Trophoblast cell (in vitro differentiated cells and primary cell): ENCODE data around the gene ALAS2.
"Not testable (repeated sequence)": the region's sequence is repeated elsewhere in the genome, so short reads cannot be mapped to it uniquely, and the experiment has no call there.

Experiments
- DNase-seq, 2 donors: peaks; one replicate each; pipeline ENCODE4 v3.0.0-alpha.2; 2016
- H2AFZ ChIP-seq: 2 replicates; pipeline ENCODE4 v1.6.1; 2013; ENCODE audit warnings: low read length, moderate library complexity, mild to moderate bottlenecking; ENCODE audit not compliant: insufficient read depth, poor library complexity
- H2AK5ac ChIP-seq: 2 replicates; pipeline ENCODE4 v1.6.1; 2013; ENCODE audit warnings: mild to moderate bottlenecking, low read length
- H2BK120ac ChIP-seq: 2 replicates; pipeline ENCODE4 v1.6.1; 2013; ENCODE audit warnings: low read length, mild to moderate bottlenecking, moderate library complexity; ENCODE audit not compliant: insufficient read depth, poor library complexity
- H2BK12ac ChIP-seq: 2 replicates; pipeline ENCODE4 v1.6.1; 2013; ENCODE audit warnings: mild to moderate bottlenecking, low read length, moderate library complexity
- H2BK5ac ChIP-seq: 2 replicates; pipeline ENCODE4 v1.6.1; 2013; ENCODE audit warnings: low read length, low read depth, moderate library complexity, mild to moderate bottlenecking; ENCODE audit not compliant: poor library complexity
- H3K14ac ChIP-seq: 2 replicates; pipeline ENCODE4 v1.6.1; 2013; ENCODE audit warnings: mild to moderate bottlenecking, low read length
- H3K18ac ChIP-seq: 2 replicates; pipeline ENCODE4 v1.6.1; 2013; ENCODE audit warnings: mild to moderate bottlenecking, low read length
- H3K23ac ChIP-seq: 2 replicates; pipeline ENCODE4 v1.6.1; 2013; ENCODE audit warnings: low read length
- H3K27ac ChIP-seq: 2 replicates; pipeline ENCODE4 v1.5.1; 2013; ENCODE audit warnings: low read depth, mild to moderate bottlenecking, inconsistent platforms, low read length, moderate library complexity
- H3K27me3 ChIP-seq: 2 replicates; pipeline ENCODE4 v1.6.1; 2013; ENCODE audit warnings: inconsistent platforms, mild to moderate bottlenecking, low read length, moderate library complexity; ENCODE audit not compliant: insufficient read depth
- H3K36me3 ChIP-seq, 2 experiments: 1 replicate in 1 of 2; 2 replicates in 1 of 2; pipeline ENCODE4 v1.6.1; 2013; ENCODE audit warnings: low read length in 2 of 2, mild to moderate bottlenecking in 2 of 2, moderate library complexity in 1 of 2; ENCODE audit not compliant: insufficient read depth in 2 of 2, control insufficient read depth in 1 of 2
- H3K4ac ChIP-seq: 2 replicates; pipeline ENCODE4 v1.6.1; 2013; ENCODE audit warnings: low read depth, mild to moderate bottlenecking, low read length, moderate library complexity
- H3K4me1 ChIP-seq, 2 experiments: 1 replicate in 1 of 2; 2 replicates in 1 of 2; pipeline ENCODE4 v1.6.1; 2013; ENCODE audit warnings: low read length in 2 of 2, mild to moderate bottlenecking in 2 of 2, moderate library complexity in 1 of 2; ENCODE audit not compliant: insufficient read depth in 2 of 2, control insufficient read depth in 1 of 2
- H3K4me2 ChIP-seq: 2 replicates; pipeline ENCODE4 v1.6.1; 2013; ENCODE audit warnings: inconsistent platforms, mild to moderate bottlenecking, low read length, moderate library complexity
- H3K4me3 ChIP-seq: 2 replicates; pipeline ENCODE4 v1.5.1; 2013; ENCODE audit warnings: mild to moderate bottlenecking, low read depth, low read length, inconsistent platforms
- H3K79me1 ChIP-seq: one replicate; pipeline ENCODE4 v1.6.1; 2013; ENCODE audit warnings: low read length
- H3K79me2 ChIP-seq: 2 replicates; pipeline ENCODE4 v1.6.1; 2013; ENCODE audit warnings: low read length, mild to moderate bottlenecking; ENCODE audit not compliant: control insufficient read depth, insufficient read depth, poor library complexity
- H3K9ac ChIP-seq: 2 replicates; pipeline ENCODE4 v1.6.1; 2013; ENCODE audit warnings: mild to moderate bottlenecking, low read length
- H3K9me3 ChIP-seq: 2 replicates; pipeline ENCODE4 v1.6.1; 2013; ENCODE audit warnings: low read depth, mild to moderate bottlenecking, control low read depth, inconsistent platforms, low read length; ENCODE audit not compliant: insufficient read depth
- H4K12ac ChIP-seq: 2 replicates; pipeline ENCODE4 v1.6.1; 2013; ENCODE audit warnings: low read depth, mild to moderate bottlenecking, low read length, moderate library complexity
- H4K8ac ChIP-seq: 2 replicates; pipeline ENCODE4 v1.6.1; 2013; ENCODE audit warnings: low read depth, mild to moderate bottlenecking, low read length, moderate library complexity
- H4K91ac ChIP-seq: one replicate; pipeline ENCODE4 v1.6.1; 2013; ENCODE audit warnings: low read depth, mild to moderate bottlenecking, low read length, moderate library complexity
- WGBS: extraction: QIAGEN DNeasy Blood & Tissue Kit; methylation state at CpG from one replicate; pipeline ENCODE4 v1.1.7; 2013; ENCODE audit warnings: missing lambda C conversion rate; ENCODE audit not compliant: insufficient read length, insufficient coverage; ENCODE audit errors: extremely low coverage; 5-methylcytosine and 5-hydroxymethylcytosine counted together

The ALAS2 gene

DNA sequence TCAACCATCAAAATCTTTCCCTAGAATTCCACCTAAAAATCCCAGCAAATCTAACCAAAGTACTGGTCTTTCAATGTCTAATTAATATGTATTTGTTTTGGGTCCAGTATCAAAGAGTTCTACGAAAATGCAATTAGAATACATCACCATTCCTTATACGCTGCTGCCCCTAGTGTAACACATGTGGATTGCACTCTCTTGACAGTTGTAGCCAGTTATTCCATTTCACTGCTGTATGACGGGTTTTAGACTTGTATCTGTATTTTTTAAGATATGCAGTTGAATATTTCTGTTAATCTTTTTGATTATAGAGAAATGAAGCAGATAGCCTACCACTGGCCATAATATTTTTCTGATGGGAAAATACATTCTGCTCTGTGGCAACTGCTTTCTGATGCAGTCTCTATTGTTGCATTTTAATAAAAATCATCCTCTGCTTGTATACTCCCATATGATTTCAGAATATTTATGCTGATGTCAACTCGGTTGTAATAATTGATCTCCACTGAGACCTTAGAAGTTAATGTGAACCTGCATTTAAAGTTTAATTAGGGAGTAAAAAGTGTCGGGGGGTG lies 27.0 kb upstream of the ALAS2 start:
- no peak overlapping the region for H4K91ac ChIP-seq
- H2AFZ ChIP-seq = no peak overlapping the region
- no peak overlapping the region for H3K4me3 ChIP-seq
- no peak overlapping the region for H3K4ac ChIP-seq
- H3K27me3 ChIP-seq = no peaks in the 10 kb centered on the region
- H3K14ac ChIP-seq = no peak overlapping the region
- no peaks in the 10 kb centered on the region for H3K9me3 ChIP-seq
- H3K23ac ChIP-seq = no peak overlapping the region
- H3K79me2 ChIP-seq = no peaks in the 10 kb centered on the region
- no peaks in the 10 kb centered on the region for H3K79me1 ChIP-seq
- no peak overlapping the region for H2AK5ac ChIP-seq
- H3K4me1 ChIP-seq = no peaks in the 10 kb centered on the region
- H4K12ac ChIP-seq = no peak overlapping the region
- DNase-seq = peak in 1 of 2 donors; percentile 55
- H3K9ac ChIP-seq = no peak overlapping the region
- H2BK12ac ChIP-seq = no peak overlapping the region
- H2BK120ac ChIP-seq = no peak overlapping the region
- no peak overlapping the region for H2BK5ac ChIP-seq
- H4K8ac ChIP-seq = no peak overlapping the region
- H3K4me2 ChIP-seq = no peak overlapping the region
- no peaks in the 10 kb centered on the region for H3K36me3 ChIP-seq
- whole genome bisulfite sequencing = no CpG with 5 or more reads among the region's 5 CpGs
- H3K27ac ChIP-seq = no peak overlapping the region
- no peak overlapping the region for H3K18ac ChIP-seq

DNA sequence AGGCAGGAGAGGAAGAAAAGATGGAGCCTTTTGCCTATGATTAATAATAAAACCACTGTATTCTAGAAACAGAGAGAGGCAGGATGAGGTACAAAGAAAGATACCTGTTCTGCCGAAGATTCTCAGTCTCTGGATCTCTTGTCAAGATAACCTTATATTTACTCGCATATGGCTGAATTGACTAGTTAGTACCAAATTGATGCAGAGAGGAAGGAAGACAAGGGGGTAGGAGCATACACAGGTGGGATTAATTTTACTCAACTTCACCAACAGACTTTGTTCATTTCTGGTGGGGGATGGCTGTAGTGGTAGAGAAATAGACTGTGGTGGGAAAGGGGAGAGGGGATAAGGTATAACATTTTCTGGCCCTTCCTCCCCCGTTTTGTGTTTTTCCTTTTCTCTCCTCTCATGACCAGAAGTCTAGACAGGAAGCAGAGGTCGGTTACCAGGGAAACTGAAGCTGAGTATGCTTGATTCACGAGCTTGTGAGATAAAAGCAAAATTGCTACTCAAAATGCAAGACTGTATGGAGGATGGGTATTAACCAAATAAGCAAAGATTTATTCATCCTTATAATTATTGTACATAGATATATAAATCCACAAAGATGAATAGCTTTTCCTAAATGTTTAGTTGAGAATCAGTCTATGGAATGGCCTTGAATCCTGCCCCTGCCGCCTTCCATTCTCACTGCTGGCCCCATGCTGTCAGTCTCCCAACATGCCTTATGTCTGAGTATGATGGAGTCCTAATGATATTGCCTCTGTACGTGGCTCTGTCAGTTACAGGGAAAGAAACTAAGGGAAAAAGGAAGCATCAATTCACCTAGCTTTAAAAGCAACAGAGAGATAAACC lies 26.3 kb upstream of the ALAS2 start:
- Histone ChIP-seq H3K23ac (no peak overlapping the region), H2AFZ (no peak overlapping the region), H3K18ac (no peak overlapping the region), H3K4ac (no peak overlapping the region), H4K12ac (no peak overlapping the region), H3K9ac (no peak overlapping the region), H3K79me2 (no peaks in the 10 kb centered on the region), H4K91ac (no peak overlapping the region), H3K4me1 (no peaks in the 10 kb centered on the region), H3K27ac (no peak overlapping the region), H3K79me1 (no peaks in the 10 kb centered on the region), H3K9me3 (no peaks in the 10 kb centered on the region), H2AK5ac (no peak overlapping the region), H2BK12ac (no peak overlapping the region), H3K36me3 (no peaks in the 10 kb centered on the region), H2BK120ac (no peak overlapping the region), H3K14ac (no peak overlapping the region), H4K8ac (no peak overlapping the region), H2BK5ac (no peak overlapping the region), H3K4me3 (no peak overlapping the region), H3K4me2 (no peak overlapping the region), H3K27me3 (no peaks in the 10 kb centered on the region)
- DNase-seq = no peak
- WGBS = no CpG with 5 or more reads among the region's 7 CpGs

DNA sequence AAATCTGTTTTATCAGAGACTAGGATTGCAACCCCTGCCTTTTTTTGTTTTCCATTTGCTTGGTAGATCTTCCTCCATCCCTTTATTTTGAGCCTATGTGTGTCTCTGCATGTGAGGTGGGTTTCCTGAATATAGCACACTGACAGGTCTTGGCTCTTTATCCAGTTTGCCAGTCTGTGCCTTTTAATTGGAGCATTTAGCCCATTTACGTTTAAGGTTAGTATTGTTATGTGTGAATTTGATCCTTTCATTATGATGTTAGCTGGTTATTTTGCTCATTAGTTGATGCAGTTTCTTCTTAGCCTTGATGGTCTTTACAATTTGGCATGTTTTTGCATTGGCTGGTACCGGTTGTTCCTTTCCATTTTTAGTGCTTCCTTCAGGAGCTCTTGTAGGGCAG lies 19.8 kb upstream of the ALAS2 start:
- H2BK12ac ChIP-seq, H3K79me2 ChIP-seq, H4K91ac ChIP-seq, H3K27me3 ChIP-seq, H3K27ac ChIP-seq, H3K4me3 ChIP-seq, H3K18ac ChIP-seq, H3K9me3 ChIP-seq, H3K4me1 ChIP-seq, H2BK120ac ChIP-seq, H4K8ac ChIP-seq, H2AFZ ChIP-seq, H2AK5ac ChIP-seq, H3K36me3 ChIP-seq, H3K14ac ChIP-seq, DNase-seq, H4K12ac ChIP-seq, H3K9ac ChIP-seq, H3K79me1 ChIP-seq, H3K4ac ChIP-seq, H2BK5ac ChIP-seq, H3K23ac ChIP-seq, H3K4me2 ChIP-seq: not testable (repeated sequence)
- no CpG with 5 or more reads among the region's 2 CpGs for WGBS

DNA sequence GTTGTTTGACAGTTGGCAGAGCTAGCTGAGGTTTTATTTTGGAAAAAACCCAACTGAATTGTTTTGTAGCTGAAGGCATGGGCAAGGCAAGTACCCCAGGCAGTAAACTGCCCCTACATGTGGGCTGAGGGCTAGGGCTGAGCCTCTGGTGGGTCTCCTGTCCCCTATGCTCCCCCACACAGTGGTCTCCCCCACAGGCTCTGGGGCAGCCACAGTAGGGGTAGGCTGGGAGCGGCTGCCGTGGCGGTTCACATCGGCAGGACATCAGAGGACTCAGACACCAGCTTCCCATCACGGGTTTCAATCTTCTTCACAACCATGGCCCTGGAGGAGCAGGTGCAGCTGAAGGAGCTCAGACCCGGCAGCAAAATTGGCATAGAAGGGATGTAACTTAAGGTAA lies 10.7 kb upstream of the ALAS2 start:
- no CpG with 5 or more reads among the region's 6 CpGs for WGBS
- Histone ChIP-seq H2BK5ac (no peak overlapping the region), H2AFZ (no peak overlapping the region), H4K12ac (no peak overlapping the region), H2AK5ac (no peak overlapping the region), H2BK120ac (no peak overlapping the region), H3K4me3 (no peak overlapping the region), H3K79me1 (no peaks in the 10 kb centered on the region), H3K36me3 (no peaks in the 10 kb centered on the region), H3K4me2 (no peak overlapping the region), H3K18ac (no peak overlapping the region), H3K4me1 (no peaks in the 10 kb centered on the region), H4K8ac (no peak overlapping the region), H3K27me3 (no peaks in the 10 kb centered on the region), H3K27ac (no peak overlapping the region), H2BK12ac (no peak overlapping the region), H3K23ac (no peak overlapping the region), H3K9me3 (no peaks in the 10 kb centered on the region), H4K91ac (no peak overlapping the region), H3K9ac (no peak overlapping the region), H3K14ac (no peak overlapping the region), H3K4ac (no peak overlapping the region), H3K79me2 (no peaks in the 10 kb centered on the region)
- DNase-seq = no peak
